Gastrocnemius medialis (tissue), 4 donors: ENCODE measurements around the gene RNF215.

Experiments used
- CTCF ChIP-seq, 5 experiments: fragments of 450-650 bp in 3 of 5; fragments of 200-600 bp in 2 of 5; sonication (generic) in 2 of 5; IDR thresholded peaks in 4 of 5; conservative IDR thresholded peaks in 1 of 5; 1 replicate in 4 of 5; 2 replicates in 1 of 5; pipeline ENCODE4 v1.5.1; 2016 to 2019; ENCODE audit warnings: antibody characterized with exemption in 5 of 5, mild to moderate bottlenecking in 3 of 5, moderate library complexity in 3 of 5
- POLR2A ChIP-seq, 2 donors: fragments of 450-650 bp; IDR thresholded peaks; one replicate each; pipeline ENCODE4 v1.6.1; 2017; ENCODE audit warnings: antibody characterized with exemption in 2 of 2, mild to moderate bottlenecking in 2 of 2, moderate library complexity in 2 of 2

GRCh38 chr22:30421695-30422480 lies 34.7 kb upstream of the RNF215 start:
- TF ChIP-seq CTCF (IDR thresholded peaks at IDR 0.05 in 4 of 5, conservative IDR thresholded peaks at IDR 0.05 in 1 of 5): no peak
- no peak for TF ChIP-seq POLR2A (IDR thresholded peaks at IDR 0.05)
